Stimulated activated CD4-positive, alpha-beta T cell treated with anti-CD3 and anti-CD28 coated beads, Interleukin-15, amount 100 ng/mL, for 1 hour (primary cell): ENCODE measurements around the gene GPD1.

Experiments used
- DNase-seq, 2 donors: peaks; one replicate each; pipeline ENCODE4 v3.0.0-alpha.2; 2020; ENCODE audit warnings: low read depth in 1 of 2, low spot score in 1 of 2

GPD1 gene

GRCh38 chr12:50103767-50104321 lies at the start of gene GPD1:
GPD1 (plus strand) TSS chr12:50104008; CDS start chr12:50104051, 43 bp downstream.
- peak in 1 of 2 donors; percentile 14 for DNase-seq

GRCh38 chr12:50055831-50056638 lies 47.8 kb upstream of the GPD1 start:
- peak; percentile 36 to 51 for DNase-seq

GRCh38 chr12:50056639-50056976 lies 47.2 kb upstream of the GPD1 start:
- no peak for DNase-seq

- DNase-seq = peak; percentile 21 to 44
Observed at GRCh38 chr12:50057000-50057841, 46.6 kb upstream of the GPD1 start, which contains the start of gene ASIC1. ASIC1 (plus strand) TSS chr12:50057596; CDS start chr12:50058767, 1,171 bp downstream.

GRCh38 chr12:50057896-50058670 lies 45.7 kb upstream of the GPD1 start:
- no peak for DNase-seq

- DNase-seq = no peak
Observed at GRCh38 chr12:50058743-50059312, 45.0 kb upstream of the GPD1 start.

- DNase-seq = no peak
Observed at GRCh38 chr12:50059440-50060119, 44.2 kb upstream of the GPD1 start.

GRCh38 chr12:50060120-50060468 lies 43.7 kb upstream of the GPD1 start:
- DNase-seq = no peak

- DNase-seq = no peak
Observed at GRCh38 chr12:50061171-50061570, 42.6 kb upstream of the GPD1 start.

- DNase-seq = no peak
Observed at GRCh38 chr12:50061946-50062686, 41.7 kb upstream of the GPD1 start.

- no peak for DNase-seq
Observed at GRCh38 chr12:50062728-50063460, 40.9 kb upstream of the GPD1 start.

GRCh38 chr12:50065726-50066310 lies 38.0 kb upstream of the GPD1 start:
- no peak for DNase-seq

GRCh38 chr12:50066402-50066801 lies 37.4 kb upstream of the GPD1 start:
- no peak for DNase-seq

GRCh38 chr12:50069069-50069468 lies 34.7 kb upstream of the GPD1 start:
- DNase-seq = no peak

- DNase-seq = no peak
Observed at GRCh38 chr12:50069539-50069938, 34.3 kb upstream of the GPD1 start.

- DNase-seq = peak; percentile 22 to 44
Observed at GRCh38 chr12:50070314-50071060, 33.3 kb upstream of the GPD1 start.

GRCh38 chr12:50072198-50072907 lies 31.5 kb upstream of the GPD1 start:
- DNase-seq = no peak
